Measurements from ENCODE around the gene ZNF654. TPM values are rescaled to one million over a fixed set of nuclear protein-coding genes. Genes with fewer than 3 reads are reported as not detected.

Gene ZNF654
- total RNA-seq, 1 experiment from 2014 or later, result 7.0 TPM

DNA sequence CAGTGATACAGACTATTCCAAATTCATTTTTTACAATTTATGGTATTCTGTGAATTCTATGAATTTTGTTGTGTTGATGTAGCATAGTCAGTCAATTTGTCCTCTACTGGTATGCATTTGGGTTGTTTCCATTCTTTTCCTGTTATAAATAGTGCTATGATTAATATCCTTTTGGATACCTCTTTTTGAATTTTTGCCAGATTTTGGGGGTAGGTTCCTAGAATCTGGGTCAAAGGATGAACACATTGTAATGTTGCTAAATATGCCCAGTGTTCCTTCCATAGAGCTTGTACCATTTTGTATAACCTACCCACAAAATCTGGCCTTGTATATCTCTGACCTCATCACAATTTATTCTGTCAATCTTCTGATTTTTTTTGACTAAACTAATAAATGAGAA, 46.3 kb downstream of the ZNF654 start:
- H3K4me1 ChIP-seq (ENCODE audit: control insufficient read depth in 1 of 2, insufficient read depth in 2 of 2, low read length in 2 of 2), result no peaks in the 10 kb centered on the region

GRCh38 chr3:88112289-88112688, 53.2 kb downstream of the ZNF654 start:
- intact Hi-C loops (cut with micrococcal nuclease), result loop anchor here (10.0 kb wide), 1 partner anchor 607 kb away; no protein-coding TSS in a partner anchor
- no peak for ATAC-seq
- Histone ChIP-seq H3K4me1 (ENCODE audit: control insufficient read depth in 1 of 2, insufficient read depth in 2 of 2, low read length in 2 of 2) (no peaks in the 10 kb centered on the region), H3K9me3 (ENCODE audit: control insufficient read depth in 1 of 2, insufficient read depth in 1 of 2, low read depth in 1 of 2, low read length in 2 of 2) (no peaks in the 10 kb centered on the region), H3K4me2 (ENCODE audit: low read length) (no peak overlapping the region), H3K79me2 (ENCODE audit: insufficient read depth, low read length) (peaks cover 11% of the 10 kb centered on the region; the same call in 1 of the 2 replicates), H3K27me3 (ENCODE audit: insufficient read depth, low read length) (no peaks in the 10 kb centered on the region), H3K4me3 (replicated peaks in 1 of 2; ENCODE audit: low read depth in 1 of 2, low read length in 2 of 2) (no peak overlapping the region), H3K9ac (ENCODE audit: low read length) (no peak overlapping the region), H3K9me2 (ENCODE audit: insufficient read depth) (no peaks in the 10 kb centered on the region), H3K27ac (ENCODE audit: low read depth, low read length) (no peak overlapping the region), H2AFZ (ENCODE audit: low read depth, low read length, poor library complexity, severe bottlenecking) (no peak overlapping the region), H3K36me3 (ENCODE audit: control insufficient read depth in 1 of 2, insufficient read depth in 2 of 2, low read length in 2 of 2) (no peaks in the 10 kb centered on the region), H4K20me1 (ENCODE audit: insufficient read depth) (no peaks in the 10 kb centered on the region)
- DNase-seq (ENCODE audit: low read depth, low spot score), result no peak
- CTCF ChIA-PET, result interaction anchor here (1.0 to 2.0 kb wide), 6 partner anchors 15 to 853 kb away, joined by 3 to 15 read pairs (median 4); no protein-coding TSS in a partner anchor
- RAD21 ChIA-PET (ENCODE audit: low non-redundant PET in 1 of 2, low total read pairs in 2 of 2, uncharacterized antibody in 2 of 2, unreplicated experiment in 2 of 2), result no interaction called here
- POLR2A ChIA-PET, result no interaction called here
- no TSS peak for BruUV-seq (replicated peaks)
- TF ChIP-seq EGR1 (IDR thresholded peaks at IDR 0.05; ENCODE audit: low read depth), result no peak
- TF ChIP-seq YY1 (IDR thresholded peaks at IDR 0.05; ENCODE audit: extremely low read depth, insufficient replicate concordance, low read depth, low read length), result no peak
- no peak for TF ChIP-seq ELF1 (IDR thresholded peaks at IDR 0.05; ENCODE audit: borderline replicate concordance, low read depth)
- TF ChIP-seq RAD21 (IDR thresholded peaks at IDR 0.05; ENCODE audit: low read depth), result no peak
- no peak for TF ChIP-seq REST (IDR thresholded peaks at IDR 0.05; ENCODE audit: low read depth)
- no peak for TF ChIP-seq TCF7L2 (IDR thresholded peaks at IDR 0.05; ENCODE audit: borderline replicate concordance, extremely low read depth, insufficient read depth, insufficient read length)
- TF ChIP-seq SIN3A (IDR thresholded peaks at IDR 0.05; ENCODE audit: low read depth), result no peak
- TF ChIP-seq ATF3 (IDR thresholded peaks at IDR 0.05), result no peak
- no peak for TF ChIP-seq EZH2 (IDR thresholded peaks at IDR 0.05)
- TF ChIP-seq ZBTB33 (IDR thresholded peaks at IDR 0.05; ENCODE audit: extremely low read depth, insufficient replicate concordance, low read length), result no peak

More for the DNA sequence above, 46.3 kb downstream of the ZNF654 start:
- intact Hi-C loops (cut with micrococcal nuclease), result no loop called here
- RAD21 ChIA-PET (ENCODE audit: low non-redundant PET in 1 of 2, low total read pairs in 2 of 2, uncharacterized antibody in 2 of 2, unreplicated experiment in 2 of 2), result no interaction called here
- Histone ChIP-seq H3K79me2 (ENCODE audit: insufficient read depth, low read length) (peaks cover 13% of the 10 kb centered on the region; the same call in 1 of the 2 replicates), H3K4me2 (ENCODE audit: low read length) (no peak overlapping the region), H3K27me3 (ENCODE audit: insufficient read depth, low read length) (no peaks in the 10 kb centered on the region), H4K20me1 (ENCODE audit: insufficient read depth) (no peaks in the 10 kb centered on the region), H2AFZ (ENCODE audit: low read depth, low read length, poor library complexity, severe bottlenecking) (no peak overlapping the region), H3K27ac (ENCODE audit: low read depth, low read length) (no peak overlapping the region), H3K9me3 (ENCODE audit: control insufficient read depth in 1 of 2, insufficient read depth in 1 of 2, low read depth in 1 of 2, low read length in 2 of 2) (no peaks in the 10 kb centered on the region), H3K9me2 (ENCODE audit: insufficient read depth) (no peaks in the 10 kb centered on the region), H3K4me3 (replicated peaks in 1 of 2; ENCODE audit: low read depth in 1 of 2, low read length in 2 of 2) (no peak overlapping the region), H3K36me3 (ENCODE audit: control insufficient read depth in 1 of 2, insufficient read depth in 2 of 2, low read length in 2 of 2) (no peaks in the 10 kb centered on the region), H3K9ac (ENCODE audit: low read length) (no peak overlapping the region)
- ATAC-seq (no peak), DNase-seq (ENCODE audit: low read depth, low spot score) (no peak)
- no TSS peak for BruUV-seq (replicated peaks)
- POLR2A ChIA-PET, result no interaction called here
- TF ChIP-seq SIN3A (IDR thresholded peaks at IDR 0.05; ENCODE audit: low read depth) (no peak), ZNF274 (IDR thresholded peaks at IDR 0.05; ENCODE audit: low read depth, low read length) (no peak), POLR2A (IDR thresholded peaks at IDR 0.05; ENCODE audit: borderline replicate concordance, extremely low read depth, insufficient read depth, insufficient read length) (no peak), EGR1 (IDR thresholded peaks at IDR 0.05; ENCODE audit: low read depth) (no peak), CEBPB (IDR thresholded peaks at IDR 0.05; ENCODE audit: low read depth) (no peak), EZH2phosphoT487 (IDR thresholded peaks at IDR 0.05; ENCODE audit: borderline replicate concordance) (no peak), TCF7L2 (IDR thresholded peaks at IDR 0.05; ENCODE audit: borderline replicate concordance, extremely low read depth, insufficient read depth, insufficient read length) (no peak), SP1 (IDR thresholded peaks at IDR 0.05; ENCODE audit: low read depth) (no peak)
- TF ChIP-seq, protein P1, sequence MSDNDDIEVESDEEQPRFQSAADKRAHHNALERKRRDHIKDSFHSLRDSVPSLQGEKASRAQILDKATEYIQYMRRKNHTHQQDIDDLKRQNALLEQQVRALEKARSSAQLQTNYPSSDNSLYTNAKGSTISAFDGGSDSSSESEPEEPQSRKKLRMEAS (IDR thresholded peaks at IDR 0.05), result no peak
- CTCF ChIA-PET, result no interaction called here

Measured in HCT116 (cell line).